ENCODE results near the gene POLA2.

POLA2 gene

GRCh38 chr11:65307298-65308229 lies 45.8 kb downstream of the POLA2 start:
- no peak for DNase-seq (ENCODE audit: low read depth)

- DNase-seq (ENCODE audit: low read depth) = no peak
These were observed 46.6 kb downstream of the POLA2 start for GRCh38 chr11:65308281-65308891.

GRCh38 chr11:65309006-65309405 lies 47.2 kb downstream of the POLA2 start:
- DNase-seq (ENCODE audit: low read depth) = no peak

GRCh38 chr11:65310215-65310614 lies 48.5 kb downstream of the POLA2 start:
- no peak for DNase-seq (ENCODE audit: low read depth)

GRCh38 chr11:65310736-65311135 lies 49.0 kb downstream of the POLA2 start:
- DNase-seq (ENCODE audit: low read depth) = no peak

- DNase-seq (ENCODE audit: low read depth) = no peak
These were observed 49.5 kb downstream of the POLA2 start for GRCh38 chr11:65311170-65311678.

GRCh38 chr11:65314501-65315203 lies 52.9 kb downstream of the POLA2 start, which contains the start of gene CDC42EP2:
CDC42EP2 (plus strand) TSS chr11:65314866; CDS start chr11:65320899, 6,033 bp downstream.
- peak; percentile 80 for DNase-seq (ENCODE audit: low read depth)

GRCh38 chr11:65315204-65315865 lies 53.6 kb downstream of the POLA2 start:
- no peak for DNase-seq (ENCODE audit: low read depth)

- no peak for DNase-seq (ENCODE audit: low read depth)
These were observed 54.1 kb downstream of the POLA2 start for GRCh38 chr11:65315866-65316226.

- peak; percentile 99 for DNase-seq (ENCODE audit: low read depth)
These were observed 54.7 kb downstream of the POLA2 start for GRCh38 chr11:65316227-65317024.

- peak; percentile 79 for DNase-seq (ENCODE audit: low read depth)
These were observed 55.4 kb downstream of the POLA2 start for GRCh38 chr11:65317025-65317786.

- DNase-seq (ENCODE audit: low read depth) = no peak
These were observed 58.8 kb downstream of the POLA2 start for GRCh38 chr11:65320386-65321075.

GRCh38 chr11:65321076-65321475 lies 59.3 kb downstream of the POLA2 start:
- DNase-seq (ENCODE audit: low read depth) = no peak

- DNase-seq (ENCODE audit: low read depth) = no peak
These were observed 60.2 kb downstream of the POLA2 start for GRCh38 chr11:65321828-65322485.

GRCh38 chr11:65323813-65324212 lies 62.1 kb downstream of the POLA2 start:
- no peak for DNase-seq (ENCODE audit: low read depth)

GRCh38 chr11:65325435-65325834 lies 63.7 kb downstream of the POLA2 start:
- no peak for DNase-seq (ENCODE audit: low read depth)

GRCh38 chr11:65327021-65327420 lies 65.3 kb downstream of the POLA2 start:
- DNase-seq (ENCODE audit: low read depth) = no peak

GRCh38 chr11:65329478-65329877 lies 67.7 kb downstream of the POLA2 start:
- no peak for DNase-seq (ENCODE audit: low read depth)

- peak; percentile 78 for DNase-seq (ENCODE audit: low read depth)
These were observed 68.2 kb downstream of the POLA2 start for GRCh38 chr11:65329944-65330403.
